Lower lobe of right lung (tissue), 2 donors: Measurements from ENCODE around the gene PLOD1. TPM values are rescaled to one million over a fixed set of nuclear protein-coding genes. Genes with fewer than 3 reads are reported as not detected.

Experiments
- ATAC-seq, 2 donors: fragments of 200-7000 bp; cut with Tn5 transposase; one replicate each; pipeline ENCODE4 v1.9.1; 2020 to 2022; ENCODE audit warnings: mild to moderate bottlenecking in 2 of 2, moderate library complexity in 2 of 2
- DNase-seq: peaks from one replicate; pipeline ENCODE4 v3.0.0-alpha.2; 2020
- H3K27ac ChIP-seq: fragments of 200-600 bp; one replicate; pipeline ENCODE4 v1.8.0; 2022
- H3K27me3 ChIP-seq: fragments of 200-600 bp; one replicate; pipeline ENCODE4 v1.8.0; 2022; ENCODE audit warnings: low read depth
- H3K36me3 ChIP-seq: fragments of 200-600 bp; one replicate; pipeline ENCODE4 v1.8.0; 2022; ENCODE audit warnings: mild to moderate bottlenecking
- H3K4me1 ChIP-seq: fragments of 200-600 bp; one replicate; pipeline ENCODE4 v1.8.0; 2022
- H3K4me3 ChIP-seq: fragments of 200-600 bp; one replicate; pipeline ENCODE4 v1.8.0; 2022; ENCODE audit warnings: mild to moderate bottlenecking
- H3K9me3 ChIP-seq: fragments of 200-600 bp; one replicate; pipeline ENCODE4 v1.8.0; 2022
- intact Hi-C: fragments of 100-400 bp; cut with DNase I; formaldehyde crosslinking; loops from one replicate; pipeline ENCODE4 v1.11.0; 2022
- total RNA-seq: library from RNA; stranded (reverse); fragmentation: NEBNext Ultra II Directional; extraction: Animal tissue kit (Norgen Biotek cat#: 25700); gene quantifications from one replicate; pipeline ENCODE4 v1.2.1, GENCODE V29; 2021
- TF ChIP-seq, protein P1 (sequence below): fragments of 200-600 bp; IDR thresholded peaks from one replicate; pipeline ENCODE4 v1.8.0; 2022; ENCODE audit warnings: antibody characterized with exemption, mild to moderate bottlenecking
- donor health status: DM: no; HTN: yes; CAD: no; lungs with severe emphysema.

PLOD1 gene
- total RNA-seq, 1 donor from 2014 or later = 84.5 TPM

DNA sequence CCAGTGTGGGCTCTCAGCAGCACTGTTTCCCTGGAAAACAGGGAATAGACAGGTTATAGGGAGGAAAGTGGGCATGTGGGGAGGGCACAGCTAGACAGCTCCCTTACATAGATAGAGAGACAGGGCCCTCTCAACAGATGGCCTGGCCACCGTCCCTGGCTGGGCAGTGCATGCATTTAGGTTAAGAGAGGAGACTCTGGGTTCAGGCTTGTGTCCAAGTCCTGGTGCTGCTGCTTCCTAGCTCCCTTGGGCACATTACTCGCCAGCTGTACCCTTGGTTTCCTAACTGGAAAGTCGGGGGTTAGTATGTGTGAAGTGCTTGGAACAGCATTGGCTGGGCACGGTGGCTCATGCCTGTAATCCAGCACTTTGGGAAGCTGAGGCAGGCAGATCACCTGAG is 9.1 kb downstream of the PLOD1 start:
- intact Hi-C loops = no loop called here
- Histone ChIP-seq H3K36me3 (peaks cover 17% of the 10 kb centered on the region), H3K9me3 (no peaks in the 10 kb centered on the region), H3K4me3 (no peak overlapping the region), H3K4me1 (no peaks in the 10 kb centered on the region), H3K27ac (no peak overlapping the region), H3K27me3 (no peaks in the 10 kb centered on the region)
- ATAC-seq (no peak), DNase-seq (no peak)
- TF ChIP-seq, protein P1, sequence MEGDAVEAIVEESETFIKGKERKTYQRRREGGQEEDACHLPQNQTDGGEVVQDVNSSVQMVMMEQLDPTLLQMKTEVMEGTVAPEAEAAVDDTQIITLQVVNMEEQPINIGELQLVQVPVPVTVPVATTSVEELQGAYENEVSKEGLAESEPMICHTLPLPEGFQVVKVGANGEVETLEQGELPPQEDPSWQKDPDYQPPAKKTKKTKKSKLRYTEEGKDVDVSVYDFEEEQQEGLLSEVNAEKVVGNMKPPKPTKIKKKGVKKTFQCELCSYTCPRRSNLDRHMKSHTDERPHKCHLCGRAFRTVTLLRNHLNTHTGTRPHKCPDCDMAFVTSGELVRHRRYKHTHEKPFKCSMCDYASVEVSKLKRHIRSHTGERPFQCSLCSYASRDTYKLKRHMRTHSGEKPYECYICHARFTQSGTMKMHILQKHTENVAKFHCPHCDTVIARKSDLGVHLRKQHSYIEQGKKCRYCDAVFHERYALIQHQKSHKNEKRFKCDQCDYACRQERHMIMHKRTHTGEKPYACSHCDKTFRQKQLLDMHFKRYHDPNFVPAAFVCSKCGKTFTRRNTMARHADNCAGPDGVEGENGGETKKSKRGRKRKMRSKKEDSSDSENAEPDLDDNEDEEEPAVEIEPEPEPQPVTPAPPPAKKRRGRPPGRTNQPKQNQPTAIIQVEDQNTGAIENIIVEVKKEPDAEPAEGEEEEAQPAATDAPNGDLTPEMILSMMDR = no peak

DNA sequence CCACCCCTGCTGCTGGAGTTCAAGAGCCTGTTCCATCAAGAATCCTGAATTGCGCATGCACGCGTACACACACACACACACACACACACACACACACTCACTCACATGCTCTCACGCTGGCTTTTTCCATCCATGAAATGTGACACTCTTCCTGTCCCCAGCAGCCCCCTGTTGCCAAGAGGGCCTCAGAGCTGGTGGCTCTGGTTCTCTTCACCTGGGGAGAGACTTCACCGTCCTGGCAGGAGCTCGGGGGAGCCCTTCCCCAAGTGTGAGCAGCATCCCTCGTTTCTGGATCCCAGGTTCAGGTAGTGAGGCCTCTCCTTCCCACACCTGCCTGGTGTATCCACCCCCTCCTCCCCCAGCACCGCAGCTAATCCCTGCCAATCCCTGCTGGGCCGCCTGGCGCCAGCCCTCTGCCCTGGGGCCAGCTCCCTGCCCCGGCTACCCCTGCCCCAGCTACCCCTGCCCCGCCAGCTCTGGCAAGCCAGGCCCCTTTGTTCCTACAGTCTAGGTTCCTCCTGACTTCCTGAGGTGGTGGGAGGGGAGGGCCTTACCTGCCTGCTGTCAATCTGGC is 9.9 kb downstream of the PLOD1 start:
- H3K9me3 ChIP-seq = no peaks in the 10 kb centered on the region
- peak; percentile 29 to 39 for ATAC-seq
- no peak overlapping the region for H3K4me3 ChIP-seq
- TF ChIP-seq, protein P1 = no peak
- H3K36me3 ChIP-seq = peaks cover 18% of the 10 kb centered on the region
- no peak overlapping the region for H3K27ac ChIP-seq
- no peak for DNase-seq
- intact Hi-C loops = no loop called here
- no peaks in the 10 kb centered on the region for H3K4me1 ChIP-seq
- H3K27me3 ChIP-seq = no peaks in the 10 kb centered on the region

DNA sequence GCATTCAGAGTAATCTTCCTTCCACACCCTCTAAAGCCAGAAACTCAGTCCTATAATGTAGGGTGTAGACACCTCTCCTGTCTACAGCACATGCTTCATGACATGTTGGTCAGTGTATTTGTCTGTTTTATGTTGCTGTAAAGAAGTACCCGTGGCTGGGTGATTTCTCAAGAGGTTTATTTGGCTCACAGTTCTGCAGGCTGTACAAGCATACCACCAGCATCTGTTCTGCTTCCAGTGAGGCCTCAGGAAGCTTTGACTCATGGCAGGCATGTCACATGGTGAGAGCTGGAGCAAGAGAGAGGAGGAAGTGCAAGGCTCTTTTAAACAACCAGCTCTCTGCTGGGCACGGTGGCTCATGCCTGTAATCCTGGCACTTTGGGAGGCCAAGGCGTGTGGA is 12.1 kb downstream of the PLOD1 start:
- peaks cover 34% of the 10 kb centered on the region for H3K36me3 ChIP-seq
- no peaks in the 10 kb centered on the region for H3K27me3 ChIP-seq
- no peak overlapping the region for H3K4me3 ChIP-seq
- DNase-seq (no peak), ATAC-seq (no peak)
- no peaks in the 10 kb centered on the region for H3K9me3 ChIP-seq
- TF ChIP-seq, protein P1 = no peak
- H3K4me1 ChIP-seq = no peaks in the 10 kb centered on the region
- H3K27ac ChIP-seq = no peak overlapping the region
- intact Hi-C loops = no loop called here

DNA sequence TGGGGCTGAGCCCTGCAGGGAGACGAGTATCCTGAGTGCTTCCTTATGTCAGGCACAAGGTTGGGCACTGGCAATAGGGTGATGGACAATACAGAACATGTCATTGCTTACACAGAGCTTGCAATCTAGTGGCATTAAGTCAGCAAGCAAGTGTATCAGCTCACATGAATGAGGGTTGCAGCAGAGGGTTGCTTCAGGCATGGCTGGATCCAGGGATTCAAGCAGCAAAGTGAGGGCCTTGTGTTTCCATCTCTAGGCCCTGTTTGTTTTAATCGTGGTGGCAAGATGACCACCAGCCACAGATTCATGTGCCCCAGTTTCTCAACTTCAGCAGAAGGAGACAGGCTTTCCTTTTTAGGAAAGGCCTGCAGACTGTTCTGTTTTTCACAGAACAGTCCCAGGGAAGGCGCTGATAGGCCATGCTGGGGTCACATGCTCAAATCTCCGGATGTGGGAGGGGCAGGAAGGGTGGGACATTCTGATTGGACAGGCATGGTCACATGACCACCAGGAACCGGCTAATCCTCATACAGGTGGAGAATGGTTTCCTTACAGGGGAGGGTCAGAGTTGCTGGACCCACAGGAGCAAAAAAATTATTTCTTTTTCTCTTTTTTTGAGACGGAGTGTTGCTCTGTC is 14.4 kb downstream of the PLOD1 start:
- intact Hi-C loops = no loop called here
- no peaks in the 10 kb centered on the region for H3K27me3 ChIP-seq
- H3K4me1 ChIP-seq = no peaks in the 10 kb centered on the region
- no peaks in the 10 kb centered on the region for H3K9me3 ChIP-seq
- H3K27ac ChIP-seq = no peak overlapping the region
- no peak overlapping the region for H3K4me3 ChIP-seq
- no peak for ATAC-seq
- DNase-seq = no peak
- peaks cover 34% of the 10 kb centered on the region for H3K36me3 ChIP-seq
- TF ChIP-seq, protein P1 = no peak

DNA sequence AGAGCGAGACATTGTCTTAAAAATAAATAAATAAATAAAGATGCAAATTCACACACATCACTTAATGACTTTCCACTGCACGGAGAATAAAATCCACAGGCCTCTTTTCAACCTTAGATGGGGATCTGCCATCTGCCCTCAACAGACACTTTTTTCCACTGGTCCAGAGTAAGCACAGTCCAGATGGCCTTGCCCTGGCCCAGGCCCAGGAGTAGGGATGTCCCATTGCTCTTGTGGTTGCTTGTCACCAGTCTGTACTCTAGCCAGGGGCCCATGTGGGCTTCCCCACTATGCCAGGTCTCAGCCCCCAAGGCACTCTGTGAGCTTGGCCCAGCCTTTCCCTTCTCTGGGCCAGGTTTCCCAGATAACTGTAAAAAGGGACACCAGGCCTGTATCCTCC is 17.4 kb downstream of the PLOD1 start:
- intact Hi-C loops = no loop called here
- TF ChIP-seq, protein P1 = no peak
- peaks cover 42% of the 10 kb centered on the region for H3K36me3 ChIP-seq
- ATAC-seq (no peak), DNase-seq (no peak)
- no peaks in the 10 kb centered on the region for H3K27me3 ChIP-seq
- H3K4me1 ChIP-seq = no peaks in the 10 kb centered on the region
- no peak overlapping the region for H3K27ac ChIP-seq
- no peak overlapping the region for H3K4me3 ChIP-seq
- no peaks in the 10 kb centered on the region for H3K9me3 ChIP-seq
